RCC 7860 (cell line): ENCODE results near the gene ZNF341.
"Not testable (repeated sequence)": the region's sequence is repeated elsewhere in the genome, so short reads cannot be mapped to it uniquely, and the experiment has no call there.

Experiments
- DNase-seq: peaks from one replicate; pipeline ENCODE4 v3.0.0-alpha.2; 2015; ENCODE audit warnings: low spot score
- FAIRE-seq: peaks from 2 replicates; lab custom pipeline; 2012; peaks lifted over from hg19 to GRCh38; lab: Jason Lieb, UNC

The ZNF341 gene

DNA sequence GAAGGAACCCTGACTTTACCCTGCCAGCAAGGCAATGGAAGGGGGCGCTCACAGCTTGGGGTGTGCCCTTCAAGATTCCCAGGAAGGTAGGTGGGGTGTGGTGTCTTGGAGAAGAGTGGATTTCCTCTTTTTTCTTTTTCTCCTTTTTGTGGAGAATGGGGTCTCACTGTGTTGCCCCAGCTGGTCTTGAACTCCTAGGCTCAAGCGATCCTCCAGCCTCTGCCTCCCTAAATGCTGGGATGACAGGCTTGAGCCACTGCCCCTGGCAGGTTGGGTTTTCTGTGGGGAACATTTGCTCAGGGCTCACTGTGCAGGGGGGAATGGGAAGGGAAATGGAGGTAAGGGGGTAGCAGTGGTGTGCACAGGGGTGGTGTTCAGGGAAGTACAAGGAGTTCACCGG lies 4.0 kb upstream of the ZNF341 start:
- DNase-seq (no peak), FAIRE-seq (no peak)

DNA sequence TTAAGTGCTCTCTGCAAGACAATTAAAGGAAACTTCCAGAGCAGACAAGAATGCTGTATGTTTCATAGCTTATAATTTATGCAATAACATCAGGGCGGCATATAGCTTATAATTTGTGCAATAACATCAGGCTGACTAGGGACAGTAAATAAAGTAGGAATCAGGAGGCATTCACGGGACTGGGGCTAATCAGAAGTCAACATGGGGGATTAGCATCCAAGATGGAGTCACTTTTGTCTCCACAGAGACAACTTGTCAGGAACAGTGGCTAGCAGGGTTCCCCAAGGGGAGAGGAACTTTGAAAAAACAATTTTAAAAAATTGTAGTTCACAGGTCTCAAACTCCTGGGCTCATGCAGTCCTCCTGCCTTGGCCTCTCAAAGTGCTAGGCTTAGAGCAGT lies 3.3 kb upstream of the ZNF341 start:
- DNase-seq (no peak), FAIRE-seq (no peak)

DNA sequence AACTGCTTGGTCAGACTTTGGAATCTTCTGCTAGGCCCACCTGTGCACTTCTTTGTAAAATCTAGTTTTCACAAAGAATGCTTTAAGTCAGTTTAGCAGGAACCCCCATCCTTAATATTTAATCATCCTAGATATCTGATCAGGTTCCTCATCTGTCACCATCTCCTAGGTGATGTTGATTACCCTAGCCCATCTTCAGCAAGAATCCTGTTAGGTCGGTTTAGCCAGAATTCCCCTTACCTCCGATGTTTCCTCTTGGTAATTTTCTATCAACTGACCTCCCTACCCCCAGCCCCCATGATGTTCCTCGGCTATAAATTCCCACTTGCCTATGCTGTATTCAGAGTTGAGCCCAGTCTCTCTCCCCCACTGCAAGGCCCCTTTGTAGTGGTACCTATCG lies 2.7 kb upstream of the ZNF341 start:
- FAIRE-seq (no peak), DNase-seq (no peak)

DNA sequence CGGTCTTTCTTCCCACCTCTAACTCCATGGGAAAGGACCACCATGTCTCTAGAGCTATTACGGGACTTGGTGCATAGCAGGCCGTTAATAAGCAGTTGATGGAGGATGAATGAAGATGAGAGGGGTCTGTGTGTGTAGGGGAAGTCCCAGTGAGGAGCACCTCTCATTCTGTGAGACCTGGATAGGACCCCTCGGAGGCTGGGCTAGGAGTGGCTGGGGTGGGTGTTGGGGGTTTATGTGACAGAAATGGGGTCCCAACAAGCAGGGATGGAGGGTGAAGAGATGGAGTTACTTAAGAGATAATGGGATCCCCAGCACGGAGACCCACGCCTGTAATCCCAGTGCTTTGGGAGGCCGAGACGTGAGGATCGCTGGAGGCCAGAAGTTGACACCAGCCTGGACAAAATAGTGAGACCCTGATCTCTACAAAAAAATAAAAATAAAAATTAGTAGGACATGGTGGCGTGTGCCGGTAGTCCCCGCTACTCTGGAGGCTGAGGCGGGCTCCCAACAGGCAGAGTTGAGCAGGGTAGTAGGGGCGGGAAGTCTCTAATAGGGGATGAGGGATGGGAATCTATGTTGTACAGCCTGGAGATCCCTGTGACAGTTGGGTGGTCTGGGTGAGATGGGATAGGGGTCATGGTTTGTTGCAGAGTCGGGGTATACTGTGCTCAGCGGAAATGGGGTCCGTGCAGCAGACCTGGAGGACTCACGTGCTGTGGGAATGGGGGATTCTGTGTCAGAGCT lies 677 bp upstream of the ZNF341 start:
- FAIRE-seq = no peak
- no peak for DNase-seq

DNA sequence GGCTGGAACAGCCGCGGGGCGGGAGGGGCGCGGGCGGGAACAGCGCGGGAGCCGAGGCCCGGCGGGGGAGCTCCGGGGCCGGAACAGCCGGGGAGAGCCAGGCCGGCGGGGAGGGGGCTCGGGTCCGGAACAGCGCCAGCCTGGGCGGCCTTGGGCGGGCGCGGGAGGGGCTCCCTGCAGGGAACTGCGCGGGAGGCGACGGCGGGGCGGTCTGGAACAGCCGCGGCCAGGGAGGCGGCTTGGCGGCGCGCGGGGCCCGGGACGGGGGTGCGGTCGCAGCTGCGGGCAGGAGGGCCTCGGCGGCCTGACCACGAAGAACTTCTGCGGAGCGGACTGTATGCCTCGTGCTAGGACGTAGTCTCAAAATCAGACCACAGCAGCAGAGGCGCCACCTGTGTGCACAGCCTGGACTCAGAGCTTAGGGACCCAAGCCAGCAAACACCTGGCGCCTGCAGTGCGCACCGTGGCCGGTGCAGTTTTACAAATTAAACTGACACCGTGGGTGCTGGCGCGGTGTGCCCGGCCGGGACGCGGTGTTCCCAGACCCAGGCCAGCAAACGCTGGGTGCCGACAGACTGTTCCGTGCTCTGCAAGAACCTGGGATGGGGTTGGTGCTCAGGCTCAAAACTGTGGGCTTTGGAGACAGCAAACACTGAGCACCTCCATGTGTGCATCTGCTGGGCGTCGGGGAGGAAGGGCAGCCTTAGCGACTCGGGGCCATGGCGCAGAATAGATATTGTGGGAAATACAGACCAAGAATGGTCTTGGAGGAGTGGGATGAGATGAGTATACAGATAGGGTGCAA lies 572 bp downstream of the ZNF341 start:
- no peak for DNase-seq

DNA sequence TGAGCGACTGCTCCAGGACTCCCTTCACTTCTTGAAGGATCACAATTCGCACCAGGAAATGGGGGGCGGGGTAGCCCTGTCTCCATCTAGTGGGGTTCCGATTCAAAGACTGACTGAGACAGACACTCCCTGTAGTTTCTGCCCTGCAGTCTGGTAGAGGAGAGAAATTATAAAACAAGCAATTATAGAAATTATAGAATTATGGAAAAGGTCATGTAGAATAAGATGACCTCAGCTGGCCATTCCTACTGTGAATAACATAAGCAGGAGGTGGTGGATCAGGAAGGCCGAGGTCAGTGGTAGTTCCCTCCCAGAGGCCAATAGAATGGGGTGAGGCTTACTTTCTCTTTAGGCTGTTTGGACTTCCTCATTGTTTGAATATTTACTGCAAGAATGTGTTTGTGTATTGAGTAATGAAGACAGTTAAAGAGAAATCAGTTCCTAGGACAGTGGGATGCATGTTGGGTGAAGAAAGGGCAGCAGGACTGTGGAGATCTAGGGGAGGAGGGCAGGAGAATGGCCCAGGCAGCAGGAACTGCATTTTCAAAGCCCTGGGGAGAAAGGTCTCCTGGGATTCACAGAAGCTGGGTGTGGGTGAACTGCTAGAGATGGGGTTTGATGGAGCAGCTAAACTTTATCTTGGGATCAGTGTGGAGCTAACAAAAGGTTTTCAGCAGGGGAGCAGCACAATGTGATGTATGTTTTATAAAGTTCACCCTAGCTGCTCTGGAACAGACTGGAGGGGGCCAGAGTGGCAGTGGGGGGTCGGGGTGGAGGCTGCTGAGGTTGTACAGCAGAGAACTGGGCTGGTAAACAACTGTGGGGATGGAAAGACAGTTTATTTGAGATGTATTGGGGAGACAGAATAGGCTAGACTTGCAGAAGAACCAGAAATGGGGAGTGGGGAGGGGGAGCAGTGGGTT lies 2.1 kb downstream of the ZNF341 start:
- FAIRE-seq = no peak

More for the DNA sequence above, 572 bp downstream of the ZNF341 start:
- FAIRE-seq = no peak

DNA sequence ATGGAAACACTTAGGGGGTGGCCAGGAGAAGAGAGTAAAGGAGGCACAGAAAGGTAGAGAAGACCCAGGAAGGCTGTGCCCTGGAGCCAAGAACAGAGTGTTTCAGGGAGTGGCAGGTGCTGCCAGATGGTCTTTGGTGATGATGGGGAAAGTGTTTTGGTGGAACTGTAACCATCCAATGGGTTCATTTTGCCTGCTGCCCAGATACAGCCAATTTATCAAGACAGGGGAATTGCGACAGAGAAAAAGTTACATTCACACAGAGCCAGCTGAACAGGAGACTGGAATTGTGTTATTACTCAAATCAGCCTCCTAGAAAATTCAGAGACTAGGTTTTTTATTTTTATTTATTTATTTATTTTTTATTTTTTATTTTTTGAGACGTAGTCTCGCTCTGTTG lies 5.2 kb downstream of the ZNF341 start:
- no peak for DNase-seq
- FAIRE-seq = no peak

More for the DNA sequence above, 2.1 kb downstream of the ZNF341 start:
- DNase-seq = no peak

DNA sequence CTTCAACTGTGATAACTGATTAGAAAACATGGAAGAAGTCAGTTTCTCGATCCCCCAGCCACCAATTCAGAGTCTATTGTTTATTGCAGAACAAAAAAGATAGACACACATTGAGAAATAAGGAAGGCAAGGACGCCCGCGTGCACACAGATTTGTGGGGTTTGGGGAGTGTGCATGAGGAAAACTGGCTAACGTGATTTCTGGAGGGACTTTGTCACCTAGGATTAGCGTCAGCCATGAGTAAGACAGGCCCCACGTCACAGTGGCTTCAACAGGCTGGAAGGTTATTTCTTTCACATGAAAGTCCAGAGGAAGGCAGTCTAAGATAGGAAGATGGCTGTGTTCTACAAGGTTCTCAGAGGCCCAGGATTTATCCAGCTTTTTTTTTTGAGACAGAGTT lies 7.7 kb downstream of the ZNF341 start:
- DNase-seq (no peak), FAIRE-seq (no peak)

DNA sequence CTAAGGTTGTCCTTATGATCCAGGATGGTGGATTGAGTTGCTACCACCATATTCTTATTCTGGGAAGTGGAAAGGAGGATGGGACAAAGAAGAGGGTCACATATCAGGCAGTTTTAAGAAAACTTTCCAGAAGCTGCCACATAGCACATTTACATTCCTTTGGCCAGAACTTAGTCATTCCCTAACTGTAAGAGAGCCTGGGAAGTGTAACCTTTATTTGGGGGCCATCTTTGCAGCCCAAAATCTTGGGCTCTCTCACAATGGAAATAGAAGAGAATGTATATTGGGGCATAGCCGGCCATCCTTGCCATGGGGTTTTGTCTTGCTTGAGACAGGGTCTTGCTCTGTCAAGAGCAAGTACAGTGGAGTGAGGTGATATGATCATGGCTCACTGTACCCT lies 8.4 kb downstream of the ZNF341 start:
- FAIRE-seq = no peak
- DNase-seq = no peak

DNA sequence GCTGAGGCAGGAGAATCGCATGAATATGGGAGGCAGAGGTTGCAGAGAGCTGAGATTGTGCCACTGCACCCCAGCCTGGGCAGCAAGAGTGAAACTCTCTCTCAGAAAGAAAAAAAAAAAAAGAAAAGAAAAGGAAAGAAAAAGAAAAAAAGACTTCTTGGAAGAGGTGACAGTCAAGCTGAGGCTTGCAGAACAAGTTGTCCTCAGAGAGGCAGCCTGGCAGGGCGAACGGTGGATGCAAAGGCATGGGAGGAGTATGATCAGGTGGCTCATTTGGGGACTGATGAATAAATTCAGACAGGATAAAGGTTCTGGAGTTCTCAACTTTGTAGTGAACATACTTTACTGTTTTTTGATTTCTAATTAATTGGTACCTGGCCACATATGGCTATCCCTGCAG lies 12.4 kb downstream of the ZNF341 start:
- FAIRE-seq (no peak), DNase-seq (no peak)

DNA sequence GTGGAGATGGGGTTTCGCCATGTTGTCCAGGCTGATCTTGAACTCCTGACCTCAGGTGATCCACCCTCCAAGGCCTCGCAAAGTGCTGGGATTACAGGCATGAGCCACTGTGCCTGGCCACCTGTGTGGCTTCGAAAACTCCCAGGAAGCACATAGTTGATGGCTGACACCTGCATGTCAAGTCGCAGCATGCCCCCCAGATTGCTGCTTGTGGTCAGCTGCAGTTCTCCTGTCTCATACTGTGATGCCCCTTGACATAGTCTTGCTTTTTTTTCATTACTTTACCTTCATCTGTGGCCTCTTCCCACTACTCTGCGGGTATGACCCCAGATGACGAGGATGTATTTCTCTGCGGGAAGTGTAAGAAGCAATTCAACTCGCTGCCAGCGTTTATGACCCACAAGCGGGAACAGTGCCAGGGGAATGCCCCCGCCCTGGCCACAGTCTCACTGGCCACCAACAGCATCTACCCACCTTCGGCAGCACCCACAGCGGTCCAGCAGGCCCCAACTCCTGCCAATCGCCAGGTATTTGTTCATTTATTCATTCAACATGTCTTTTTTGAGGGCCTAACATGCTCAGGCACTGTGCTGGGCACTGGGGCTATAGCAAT lies 13.1 kb downstream of the ZNF341 start:
- FAIRE-seq (no peak), DNase-seq (no peak)

DNA sequence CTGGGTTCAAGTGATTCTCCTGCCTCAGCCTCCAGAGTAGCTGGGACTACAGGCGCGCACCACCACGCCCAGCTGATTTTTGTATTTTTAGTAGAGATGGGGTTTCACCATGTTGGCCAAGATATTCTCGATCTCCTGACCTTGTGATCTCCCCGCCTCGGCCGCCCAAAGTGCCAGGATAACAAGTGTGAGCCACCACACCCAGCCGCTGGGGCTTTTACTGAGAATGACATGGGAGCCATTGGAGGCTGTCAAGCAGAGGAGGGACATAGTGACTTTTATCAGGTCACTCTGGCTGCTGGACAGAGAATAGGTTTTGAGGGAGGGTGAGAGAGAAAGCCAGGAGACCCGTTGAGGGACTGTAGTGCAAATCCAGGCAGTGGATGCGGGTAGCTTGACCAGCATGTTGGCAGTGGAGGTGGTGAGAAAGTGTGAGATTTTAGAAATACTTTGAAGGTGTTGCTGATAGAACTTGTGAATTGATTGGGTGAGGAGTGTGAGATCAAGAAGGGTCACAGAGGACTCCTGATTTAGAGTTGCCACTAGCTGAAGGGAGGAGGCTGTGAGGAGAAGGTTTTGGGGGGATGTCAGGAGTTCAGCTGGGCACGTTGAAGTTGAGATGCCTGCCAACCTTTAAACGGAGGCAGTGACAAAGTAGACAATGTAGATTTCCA lies 14.7 kb downstream of the ZNF341 start:
- FAIRE-seq = no peak

DNA sequence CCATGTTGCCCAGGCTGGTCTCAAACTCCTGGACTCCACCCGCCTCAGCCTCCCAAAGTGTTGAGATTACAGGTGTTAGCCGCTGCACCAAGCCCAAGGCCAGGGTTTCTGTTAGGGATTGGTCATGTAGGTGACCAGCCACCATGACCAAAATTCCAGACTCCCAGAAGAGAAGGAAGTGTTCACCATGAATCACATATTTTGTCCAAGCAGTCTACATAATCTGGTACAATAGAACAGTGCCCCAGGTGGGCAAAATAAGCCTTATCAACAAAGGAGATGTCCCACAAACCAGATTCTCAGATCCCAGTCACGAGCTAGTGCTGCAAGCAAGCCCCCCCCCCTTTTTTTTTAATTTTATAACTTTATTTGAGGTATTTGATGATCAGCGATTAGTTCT lies 20.0 kb downstream of the ZNF341 start:
- no peak for FAIRE-seq
- no peak for DNase-seq

More for the DNA sequence above, 14.7 kb downstream of the ZNF341 start:
- no peak for DNase-seq

DNA sequence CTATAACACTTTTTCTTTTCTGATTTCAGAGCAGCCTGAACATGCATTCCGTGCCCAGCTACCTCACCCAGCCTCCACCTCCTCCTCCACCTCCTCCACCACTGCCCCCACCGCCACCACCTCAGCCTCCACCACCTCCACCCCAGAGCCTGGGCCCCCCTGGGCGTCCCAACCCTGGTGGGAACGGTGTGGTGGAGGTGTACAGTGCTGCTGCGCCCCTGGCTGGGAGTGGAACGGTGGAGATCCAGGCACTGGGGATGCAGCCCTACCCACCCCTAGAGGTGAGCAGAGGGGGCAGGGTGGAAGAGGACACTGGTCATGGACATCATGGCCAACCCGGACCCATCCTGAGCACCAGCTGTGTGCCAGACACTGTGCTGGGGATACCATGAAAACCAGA lies 21.3 kb downstream of the ZNF341 start:
- no peak for FAIRE-seq
- DNase-seq = no peak

DNA sequence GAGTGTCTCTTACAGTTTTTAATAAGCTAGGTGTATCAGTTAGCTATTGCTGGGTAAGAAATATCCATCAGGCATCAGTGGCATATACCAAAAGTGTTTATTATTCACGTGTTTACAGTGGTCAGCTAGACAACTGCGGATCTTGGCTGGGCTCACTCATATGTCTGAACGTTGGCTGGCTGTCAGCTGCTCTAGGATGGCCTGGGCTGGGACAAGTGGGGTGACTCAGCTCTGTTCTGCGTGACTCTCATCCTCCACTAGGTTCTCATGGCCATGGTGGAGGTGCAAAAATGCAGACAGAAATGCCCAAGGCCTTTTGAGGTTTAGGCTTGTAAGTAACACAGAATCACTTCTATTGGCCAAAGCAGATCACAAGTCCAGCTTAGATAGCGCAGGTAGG lies 22.0 kb downstream of the ZNF341 start:
- no peak for DNase-seq
- no peak for FAIRE-seq

DNA sequence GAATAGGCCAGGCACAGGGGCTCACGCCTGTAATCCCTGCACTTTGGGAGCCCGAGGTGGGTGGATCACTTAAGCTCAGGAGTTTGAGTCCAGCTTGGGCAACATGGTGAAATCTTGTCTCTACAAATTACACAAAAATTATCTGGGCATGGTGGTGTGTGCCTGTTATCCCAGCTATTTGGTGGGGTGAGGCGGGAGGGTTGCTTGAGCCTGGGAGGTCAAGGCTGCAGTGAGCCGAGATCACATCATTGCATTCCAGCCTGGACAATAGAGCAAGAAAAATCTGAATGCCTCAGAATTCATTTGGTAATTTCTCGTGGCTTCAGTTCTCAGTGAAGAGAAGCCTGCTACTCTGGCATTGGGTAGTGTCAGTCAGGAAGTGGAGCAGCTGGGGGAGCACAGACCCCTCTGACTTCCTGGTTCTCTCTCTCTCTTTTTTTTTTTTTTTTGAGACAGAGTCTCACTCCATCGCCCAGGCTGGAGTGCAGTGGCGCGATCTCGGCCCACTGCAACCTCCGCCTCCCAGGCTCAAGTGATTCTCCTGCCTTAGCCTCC lies 24.2 kb downstream of the ZNF341 start:
- not testable (repeated sequence) for FAIRE-seq

DNA sequence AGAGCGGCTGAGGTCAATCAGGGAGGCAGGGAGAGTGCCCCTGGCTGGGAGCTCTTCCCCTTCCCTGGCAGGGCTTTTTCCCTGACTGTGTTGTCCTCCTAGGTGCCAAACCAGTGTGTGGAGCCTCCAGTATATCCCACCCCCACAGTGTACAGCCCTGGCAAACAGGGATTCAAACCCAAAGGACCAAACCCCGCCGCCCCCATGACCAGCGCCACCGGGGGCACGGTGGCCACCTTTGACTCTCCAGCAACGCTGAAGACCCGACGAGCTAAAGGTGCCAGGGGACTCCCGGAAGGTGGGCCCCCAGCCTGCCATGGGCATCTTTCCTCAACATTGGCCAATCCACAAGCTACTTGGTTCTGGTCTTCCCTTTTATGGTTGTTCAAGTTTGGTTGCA lies 25.2 kb downstream of the ZNF341 start:
- DNase-seq = no peak

More for the DNA sequence above, 24.2 kb downstream of the ZNF341 start:
- DNase-seq = not testable (repeated sequence)

DNA sequence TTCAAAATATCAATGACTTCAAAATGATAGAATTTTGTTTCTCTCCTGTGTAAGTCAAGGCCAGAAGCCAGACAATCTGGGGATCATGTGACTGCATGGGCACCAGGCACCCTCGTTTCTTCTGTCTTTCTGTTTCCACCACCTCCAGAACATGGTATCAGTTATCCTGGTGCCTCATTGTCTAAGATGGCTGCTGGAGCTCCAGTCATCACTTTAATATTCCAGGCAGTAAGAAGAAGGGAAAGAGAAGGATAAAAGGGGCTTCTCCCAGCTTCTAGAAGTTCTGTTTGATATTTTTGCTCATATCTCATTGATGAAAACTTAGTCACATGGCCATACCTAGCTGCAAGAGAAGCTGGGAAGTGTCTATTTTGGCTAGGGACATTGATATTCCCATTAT lies 25.7 kb downstream of the ZNF341 start:
- FAIRE-seq (no peak), DNase-seq (no peak)

More for the DNA sequence above, 25.2 kb downstream of the ZNF341 start:
- no peak for FAIRE-seq

DNA sequence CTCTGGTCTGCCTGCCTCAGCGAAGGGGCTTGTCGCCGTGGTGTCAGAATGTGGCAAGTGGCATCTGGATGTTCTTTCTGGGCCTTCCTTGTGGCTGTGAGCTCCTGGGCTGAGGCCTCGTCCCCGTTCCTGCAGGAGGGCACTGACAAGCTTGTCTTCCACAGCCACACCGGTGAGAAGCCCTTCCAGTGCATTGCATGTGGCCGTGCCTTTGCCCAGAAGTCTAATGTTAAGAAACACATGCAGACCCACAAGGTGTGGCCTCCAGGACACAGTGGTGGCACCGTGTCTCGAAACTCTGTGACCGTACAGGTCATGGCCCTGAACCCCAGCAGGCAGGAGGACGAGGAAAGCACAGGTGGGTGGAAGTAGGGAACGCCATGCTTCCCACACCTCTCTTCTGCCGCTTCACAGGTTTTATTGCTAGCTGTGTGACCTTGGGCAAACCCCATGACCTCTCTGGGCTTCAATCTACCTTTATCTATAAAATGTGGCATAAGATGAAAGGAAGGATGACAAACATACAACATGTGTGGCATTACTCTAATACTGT lies 30.0 kb downstream of the ZNF341 start:
- FAIRE-seq (no peak), DNase-seq (no peak)

DNA sequence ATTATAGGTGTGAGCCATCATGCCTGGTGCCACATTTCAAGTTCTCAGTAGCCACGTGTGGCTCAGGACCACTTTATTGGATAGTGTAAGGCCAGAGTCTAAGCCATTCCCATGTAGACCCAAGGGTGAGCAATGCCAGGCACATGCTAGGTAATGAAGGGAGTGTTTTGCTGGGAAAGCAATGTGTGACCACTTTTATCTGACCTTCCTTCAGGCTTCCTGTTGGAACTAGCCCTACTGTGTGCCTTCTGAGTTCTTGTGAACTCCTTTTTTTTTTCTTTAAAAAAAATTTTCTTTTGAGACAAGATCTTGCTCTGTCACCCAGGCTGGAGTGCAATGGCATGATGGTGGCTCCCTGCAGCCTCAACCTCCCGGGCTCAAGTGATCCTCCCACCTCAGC lies 33.3 kb downstream of the ZNF341 start:
- FAIRE-seq (no peak), DNase-seq (no peak)
